Activated CD4-positive, alpha-beta memory T cell treated with anti-CD3 and anti-CD28 coated beads for 36 hours (primary cell): ENCODE data around the gene MAPRE2. TPM values are rescaled to one million over a fixed set of nuclear protein-coding genes. Genes with fewer than 3 reads are reported as not detected.
"Not testable (repeated sequence)": the region's sequence is repeated elsewhere in the genome, so short reads cannot be mapped to it uniquely, and the experiment has no call there.

ENCODE experiments used
- CTCF ChIA-PET: fragments of 350-600 bp; sonication (Branson Sonifier 250); formaldehyde crosslinking; loops from one replicate; lab custom pipeline; 2021; ENCODE audit warnings: antibody characterized with exemption, inconsistent platforms; lab: Charles Lee
- POLR2A ChIA-PET: fragments of 350-600 bp; sonication (Branson Sonifier 250); formaldehyde crosslinking; loops from one replicate; lab custom pipeline; 2021; ENCODE audit warnings: antibody characterized with exemption; lab: Charles Lee
- DNase-seq: peaks from one replicate; pipeline ENCODE4 v3.0.0-alpha.2; 2020
- H3K27ac Mint-ChIP-seq: one replicate; pipeline ENCODE4 v1.8.0; 2021; ENCODE audit warnings: mixed read lengths
- H3K27me3 Mint-ChIP-seq: one replicate; pipeline ENCODE4 v1.8.0; 2021; ENCODE audit warnings: mixed read lengths
- H3K36me3 Mint-ChIP-seq: one replicate; pipeline ENCODE4 v1.8.0; 2021; ENCODE audit warnings: mixed read lengths
- H3K4me1 Mint-ChIP-seq: one replicate; pipeline ENCODE4 v1.8.0; 2021; ENCODE audit warnings: low read depth, mixed read lengths
- H3K4me3 Mint-ChIP-seq: one replicate; pipeline ENCODE4 v1.8.0; 2021; ENCODE audit warnings: mild to moderate bottlenecking, mixed read lengths
- H3K9me3 Mint-ChIP-seq: one replicate; pipeline ENCODE4 v1.8.0; 2021; ENCODE audit warnings: mixed read lengths
- intact Hi-C: fragments of 100-400 bp; cut with micrococcal nuclease; formaldehyde crosslinking; loops from one replicate; pipeline ENCODE4 v1.15.1; 2023
- total RNA-seq, 2 experiments: library from RNA; stranded (reverse); gene quantifications; one replicate each; pipeline ENCODE4 v1.2.3, GENCODE V29; 2021

Gene MAPRE2
- total RNA-seq, 2 experiments from 2014 or later = 46.4 to 46.5 TPM

GRCh38 chr18:35163721-35164120 is 122.5 kb downstream of the MAPRE2 start:
- intact Hi-C loops = no loop called here
- Mint-ChIP-seq H3K27me3 (peaks cover 2% of the 10 kb centered on the region), H3K4me3 (no peak overlapping the region), H3K4me1 (peaks cover 12% of the 10 kb centered on the region), H3K36me3 (no peaks in the 10 kb centered on the region), H3K27ac (no peak overlapping the region), H3K9me3 (no peaks in the 10 kb centered on the region)
- ChIA-PET CTCF (no interaction called here), POLR2A (no interaction called here)
- DNase-seq = no peak

GRCh38 chr18:35164133-35164532 is 122.9 kb downstream of the MAPRE2 start:
- intact Hi-C loops = no loop called here
- H3K4me1 Mint-ChIP-seq = peaks cover 8% of the 10 kb centered on the region
- no peaks in the 10 kb centered on the region for H3K36me3 Mint-ChIP-seq
- no peaks in the 10 kb centered on the region for H3K9me3 Mint-ChIP-seq
- POLR2A ChIA-PET = interaction anchor here (0.6 kb wide), 1 partner anchor 38 kb away, joined by 3 read pairs; no protein-coding TSS in a partner anchor
- CTCF ChIA-PET = no interaction called here
- H3K27ac Mint-ChIP-seq = no peak overlapping the region
- H3K27me3 Mint-ChIP-seq = peaks cover 1% of the 10 kb centered on the region
- no peak overlapping the region for H3K4me3 Mint-ChIP-seq
- no peak for DNase-seq

GRCh38 chr18:35167332-35167731 is 126.1 kb downstream of the MAPRE2 start:
- DNase-seq = no peak
- H3K27ac Mint-ChIP-seq = no peak overlapping the region
- H3K4me3 Mint-ChIP-seq = no peak overlapping the region
- peaks cover 3% of the 10 kb centered on the region for H3K4me1 Mint-ChIP-seq
- intact Hi-C loops = no loop called here
- H3K9me3 Mint-ChIP-seq = no peaks in the 10 kb centered on the region
- H3K36me3 Mint-ChIP-seq = no peaks in the 10 kb centered on the region
- H3K27me3 Mint-ChIP-seq = peaks cover 6% of the 10 kb centered on the region
- POLR2A ChIA-PET = no interaction called here
- CTCF ChIA-PET = no interaction called here

- Mint-ChIP-seq H3K9me3 (no peaks in the 10 kb centered on the region), H3K27ac (no peak overlapping the region), H3K36me3 (no peaks in the 10 kb centered on the region), H3K4me3 (no peak overlapping the region), H3K27me3 (peaks cover 6% of the 10 kb centered on the region), H3K4me1 (peaks cover 3% of the 10 kb centered on the region)
- ChIA-PET CTCF (no interaction called here), POLR2A (no interaction called here)
- DNase-seq = no peak
- intact Hi-C loops = no loop called here
Measured at GRCh38 chr18:35167857-35168256, 126.6 kb downstream of the MAPRE2 start.

- H3K36me3 Mint-ChIP-seq, POLR2A ChIA-PET, H3K4me3 Mint-ChIP-seq, intact Hi-C loops, H3K27ac Mint-ChIP-seq, DNase-seq, H3K27me3 Mint-ChIP-seq, H3K9me3 Mint-ChIP-seq, CTCF ChIA-PET: not testable (repeated sequence)
- H3K4me1 Mint-ChIP-seq = peaks cover 11% of the 10 kb centered on the region
Measured at GRCh38 chr18:35170323-35170722, 129.1 kb downstream of the MAPRE2 start.

GRCh38 chr18:35171315-35171987 is 130.2 kb downstream of the MAPRE2 start:
- intact Hi-C loops = no loop called here
- ChIA-PET CTCF (no interaction called here), POLR2A (no interaction called here)
- H3K27me3 Mint-ChIP-seq = peaks cover 6% of the 10 kb centered on the region
- H3K27ac Mint-ChIP-seq = no peak overlapping the region
- no peak for DNase-seq
- H3K36me3 Mint-ChIP-seq = no peaks in the 10 kb centered on the region
- H3K4me3 Mint-ChIP-seq = no peak overlapping the region
- H3K4me1 Mint-ChIP-seq = peaks cover 11% of the 10 kb centered on the region
- no peaks in the 10 kb centered on the region for H3K9me3 Mint-ChIP-seq

GRCh38 chr18:35172009-35172408 is 130.8 kb downstream of the MAPRE2 start:
- DNase-seq = no peak
- Mint-ChIP-seq H3K9me3 (peaks cover 2% of the 10 kb centered on the region), H3K27me3 (peaks cover 6% of the 10 kb centered on the region), H3K36me3 (no peaks in the 10 kb centered on the region), H3K27ac (no peak overlapping the region), H3K4me1 (peaks cover 11% of the 10 kb centered on the region), H3K4me3 (no peak overlapping the region)
- intact Hi-C loops = no loop called here
- CTCF ChIA-PET = no interaction called here
- POLR2A ChIA-PET = no interaction called here

GRCh38 chr18:35172451-35173035 is 131.3 kb downstream of the MAPRE2 start:
- Mint-ChIP-seq H3K9me3 (peaks cover 4% of the 10 kb centered on the region), H3K4me3 (no peak overlapping the region), H3K36me3 (no peaks in the 10 kb centered on the region), H3K27ac (no peak overlapping the region), H3K27me3 (peaks cover 6% of the 10 kb centered on the region), H3K4me1 (peaks cover 11% of the 10 kb centered on the region)
- DNase-seq = no peak
- ChIA-PET POLR2A (no interaction called here), CTCF (no interaction called here)
- intact Hi-C loops = no loop called here

GRCh38 chr18:35174093-35174731 is 133.0 kb downstream of the MAPRE2 start:
- intact Hi-C loops = no loop called here
- H3K4me3 Mint-ChIP-seq = no peak overlapping the region
- peaks cover 6% of the 10 kb centered on the region for H3K27me3 Mint-ChIP-seq
- CTCF ChIA-PET = interaction anchor here (0.7 kb wide), 1 partner anchor 77 kb away, joined by 5 read pairs; no protein-coding TSS in a partner anchor
- peaks cover 11% of the 10 kb centered on the region for H3K4me1 Mint-ChIP-seq
- H3K27ac Mint-ChIP-seq = no peak overlapping the region
- POLR2A ChIA-PET = no interaction called here
- DNase-seq = no peak
- peaks cover 4% of the 10 kb centered on the region for H3K9me3 Mint-ChIP-seq
- H3K36me3 Mint-ChIP-seq = no peaks in the 10 kb centered on the region

- intact Hi-C loops = no loop called here
- CTCF ChIA-PET = interaction anchor here (0.7 kb wide), 1 partner anchor 78 kb away, joined by 5 read pairs; no protein-coding TSS in a partner anchor
- Mint-ChIP-seq H3K9me3 (peaks cover 4% of the 10 kb centered on the region), H3K4me1 (peaks cover 11% of the 10 kb centered on the region), H3K27me3 (peaks cover 1% of the 10 kb centered on the region), H3K36me3 (no peaks in the 10 kb centered on the region), H3K4me3 (no peak overlapping the region), H3K27ac (no peak overlapping the region)
- POLR2A ChIA-PET = no interaction called here
- no peak for DNase-seq
Measured at GRCh38 chr18:35174745-35175144, 133.5 kb downstream of the MAPRE2 start.

- H3K36me3 Mint-ChIP-seq = no peaks in the 10 kb centered on the region
- ChIA-PET CTCF (no interaction called here), POLR2A (no interaction called here)
- H3K9me3 Mint-ChIP-seq = peaks cover 4% of the 10 kb centered on the region
- peaks cover 7% of the 10 kb centered on the region for H3K4me1 Mint-ChIP-seq
- no peaks in the 10 kb centered on the region for H3K27me3 Mint-ChIP-seq
- H3K27ac Mint-ChIP-seq = no peak overlapping the region
- no peak overlapping the region for H3K4me3 Mint-ChIP-seq
- intact Hi-C loops = no loop called here
- no peak for DNase-seq
Measured at GRCh38 chr18:35176925-35177324, 135.7 kb downstream of the MAPRE2 start.

- POLR2A ChIA-PET = no interaction called here
- intact Hi-C loops = no loop called here
- DNase-seq = peak; percentile 54
- no peak overlapping the region for H3K27ac Mint-ChIP-seq
- H3K4me3 Mint-ChIP-seq = no peak overlapping the region
- peaks cover 7% of the 10 kb centered on the region for H3K4me1 Mint-ChIP-seq
- H3K27me3 Mint-ChIP-seq = peaks cover 2% of the 10 kb centered on the region
- CTCF ChIA-PET = no interaction called here
- H3K36me3 Mint-ChIP-seq = no peaks in the 10 kb centered on the region
- H3K9me3 Mint-ChIP-seq = peaks cover 4% of the 10 kb centered on the region
Measured at GRCh38 chr18:35178260-35178659, 137.0 kb downstream of the MAPRE2 start.
